ENCODE measurements around the gene DYRK1B.

GRCh38 chr19:39838569-39838968 lies 4.6 kb upstream of the DYRK1B start:
- TF ChIP-seq CTCF (IDR thresholded peaks at IDR 0.05) = no peak
- TF ChIP-seq TAF1 (IDR thresholded peaks at IDR 0.05; ENCODE audit: borderline replicate concordance, low read depth, low read length) = no peak
- no peak for TF ChIP-seq CHD2 (IDR thresholded peaks at IDR 0.05; ENCODE audit: low read length, partially characterized antibody)
- TF ChIP-seq JUND (IDR thresholded peaks at IDR 0.05) = no peak
- no peak for TF ChIP-seq FOXJ3 (CRISPR knock-in tag; IDR thresholded peaks at IDR 0.05)
- no peak for TF ChIP-seq POLR2AphosphoS5 (IDR thresholded peaks at IDR 0.05; ENCODE audit: low read depth, low read length)
- TF ChIP-seq SMC3 (IDR thresholded peaks at IDR 0.05; ENCODE audit: low read depth, low read length) = no peak
- TF ChIP-seq RFX5 (IDR thresholded peaks at IDR 0.05; ENCODE audit: low read length) = no peak

Measured in SK-N-SH (cell line).